HepG2 (cell line): ENCODE results near the gene SMPD1. TPM values are rescaled to one million over a fixed set of nuclear protein-coding genes. Genes with fewer than 3 reads are reported as not detected.
A peak's percentile ranks its signal among the peaks of the same experiment; 100 is the strongest.

Experiments used
- CBFB ChIP-seq: sonication (generic); formaldehyde crosslinking; IDR thresholded peaks from 2 replicates; pipeline ENCODE4 v1.4.0; 2020; ENCODE audit warnings: missing genetic modification reagents
- FOXA3 ChIP-seq: IDR thresholded peaks from 2 replicates; pipeline ENCODE4 v1.6.1; 2016; ENCODE audit warnings: missing genetic modification reagents, missing compliant biosample characterization
- GATAD2A ChIP-seq: IDR thresholded peaks from 2 replicates; pipeline ENCODE4 v1.6.1; 2016
- HOXA5 ChIP-seq: sonication (generic); formaldehyde crosslinking; IDR thresholded peaks from 2 replicates; pipeline ENCODE4 v1.4.0; 2020; ENCODE audit warnings: missing genetic modification reagents
- JARID2 ChIP-seq: sonication (generic); formaldehyde crosslinking; IDR thresholded peaks from 2 replicates; pipeline ENCODE4 v1.8.1; 2023; ENCODE audit warnings: missing genetic modification reagents, inconsistent platforms; ENCODE audit not compliant: insufficient replicate concordance
- MAFK ChIP-seq, 2 experiments: IDR thresholded peaks in 1 of 2; conservative IDR thresholded peaks in 1 of 2; 2 replicates each; pipeline ENCODE4 v1.6.1; 2011; ENCODE audit warnings: improper control_type of control experiment in 2 of 2, low read length in 2 of 2
- MIER3 ChIP-seq: IDR thresholded peaks from 2 replicates; pipeline ENCODE4 v1.6.1; 2016; ENCODE audit warnings: missing compliant biosample characterization, borderline replicate concordance
- MYNN ChIP-seq: sonication (generic); formaldehyde crosslinking; IDR thresholded peaks from 2 replicates; pipeline ENCODE4 v1.4.0; 2020; ENCODE audit warnings: mild to moderate bottlenecking, low read depth, missing genetic modification reagents
- PHF21A ChIP-seq: sonication (generic); formaldehyde crosslinking; IDR thresholded peaks from 2 replicates; pipeline ENCODE4 v1.5.0; 2020; ENCODE audit warnings: mild to moderate bottlenecking, missing genetic modification reagents
- POGZ ChIP-seq: sonication (generic); formaldehyde crosslinking; IDR thresholded peaks from 2 replicates; pipeline ENCODE4 v1.4.0; 2020; ENCODE audit warnings: mild to moderate bottlenecking, missing genetic modification reagents
- REL ChIP-seq: sonication (generic); formaldehyde crosslinking; conservative IDR thresholded peaks from 2 replicates; pipeline ENCODE4 v1.8.0; 2022; ENCODE audit warnings: mild to moderate bottlenecking, missing genetic modification reagents, moderate library complexity
- TBX3 ChIP-seq: fragments of 450-650 bp; IDR thresholded peaks from 2 replicates; pipeline ENCODE4 v1.6.1; 2017; ENCODE audit warnings: antibody characterized with exemption, mild to moderate bottlenecking, inconsistent platforms, borderline replicate concordance
- ZEB1 ChIP-seq: IDR thresholded peaks from 2 replicates; pipeline ENCODE4 v1.6.1; 2012; ENCODE audit warnings: mild to moderate bottlenecking, low read depth, inconsistent platforms; ENCODE audit not compliant: insufficient replicate concordance
- ZFAT ChIP-seq: sonication (generic); formaldehyde crosslinking; conservative IDR thresholded peaks from 2 replicates; pipeline ENCODE4 v1.8.1; 2023; ENCODE audit warnings: missing genetic modification reagents, inconsistent platforms
- ZFP1 ChIP-seq: IDR thresholded peaks from 2 replicates; pipeline ENCODE4 v1.6.1; 2016
- ZFP41 ChIP-seq: sonication (generic); formaldehyde crosslinking; IDR thresholded peaks from 2 replicates; pipeline ENCODE4 v1.4.0; 2020; ENCODE audit warnings: mild to moderate bottlenecking, missing genetic modification reagents, borderline replicate concordance
- ZGPAT ChIP-seq: IDR thresholded peaks from 2 replicates; pipeline ENCODE4 v1.6.1; 2016; ENCODE audit warnings: mild to moderate bottlenecking
- ZNF331 ChIP-seq: sonication (generic); formaldehyde crosslinking; IDR thresholded peaks from 2 replicates; pipeline ENCODE4 v1.4.0; 2020; ENCODE audit warnings: missing genetic modification reagents
- ZNF552 ChIP-seq: sonication (generic); formaldehyde crosslinking; IDR thresholded peaks from 2 replicates; pipeline ENCODE4 v1.9.0; 2022; ENCODE audit warnings: missing genetic modification reagents, mild to moderate bottlenecking, borderline replicate concordance
- polyA plus RNA-seq, 8 experiments: library from polyadenylated mRNA; depleted of rRNA in 3 of 8; stranded (reverse) in 7 of 8; unstranded in 1 of 8; fragments of >200 nt; fragmentation: Illumina TruSeq in 4 of 8; extraction: Trizol in 4 of 8; gene quantifications; 2 replicates each; pipeline versions ENCODE4 v1.2.1 to v1.2.3, GENCODE V29; 2011 to 2016; ENCODE audit warnings: low read depth in 4 of 8, missing spikeins in 1 of 8, mixed read lengths in 1 of 8; ENCODE audit not compliant: insufficient read depth in 1 of 8
- total RNA-seq, 5 experiments: library from RNA; depleted of rRNA; stranded (reverse); fragments of >200 nt; fragmentation: Illumina TruSeq; extraction: Trizol; gene quantifications; 2 replicates each; pipeline ENCODE4 v1.2.3, GENCODE V29; 2016; ENCODE audit warnings: low read depth in 1 of 5
- TF ChIP-seq, protein P1 (sequence below): sonication (generic); formaldehyde crosslinking; IDR thresholded peaks from 2 replicates; pipeline ENCODE4 v1.9.0; 2022; ENCODE audit warnings: low read depth, missing genetic modification reagents
- TF ChIP-seq, protein P2 (sequence below): sonication (generic); formaldehyde crosslinking; IDR thresholded peaks from 2 replicates; pipeline ENCODE4 v1.5.0; 2020; ENCODE audit warnings: mild to moderate bottlenecking, missing genetic modification reagents, moderate library complexity
- TF ChIP-seq, protein P3 (sequence below): sonication (generic); formaldehyde crosslinking; IDR thresholded peaks from 2 replicates; pipeline ENCODE4 v1.8.0; 2022; ENCODE audit warnings: mild to moderate bottlenecking, missing genetic modification reagents, moderate library complexity
- TF ChIP-seq, protein P4 (sequence below): sonication (generic); formaldehyde crosslinking; IDR thresholded peaks from 2 replicates; pipeline ENCODE4 v1.4.0; 2020; ENCODE audit warnings: missing genetic modification reagents, mild to moderate bottlenecking, borderline replicate concordance

Gene SMPD1
- total and polyA plus RNA-seq, 2 of the 13 experiments (the other 11 are each of a cell fraction or from before 2014, with no cell fraction given), result 6.3 to 8.4 TPM

- TF ChIP-seq HOXA5 (peak; percentile 50; the same call in 1 of the 2 replicates), TBX3 (0 out of 2 replicates have a peak, but pooled peaks have one; percentile 14), MAFK (conservative IDR thresholded peaks at IDR 0.05 in 1 of 2, IDR thresholded peaks at IDR 0.05 in 1 of 2; ENCODE audit: low read length in 2 of 2) (no peak), MIER3 (CRISPR knock-in tag) (0 out of 2 replicates have a peak, but pooled peaks have one; percentile 28), ZFAT (CRISPR knock-in tag) (no peak), ZFP1 (no peak), FOXA3 (CRISPR knock-in tag) (peak; percentile 87), CBFB (CRISPR knock-in tag) (0 out of 2 replicates have a peak, but pooled peaks have one; percentile 26), POGZ (CRISPR knock-in tag) (no peak), ZNF331 (CRISPR knock-in tag) (peak; percentile 57; the same call in 1 of the 2 replicates), JARID2 (CRISPR knock-in tag) (no peak), ZGPAT (CRISPR knock-in tag) (peak; percentile 69; the same call in 1 of the 2 replicates), ZFP41 (CRISPR knock-in tag) (no peak), GATAD2A (CRISPR knock-in tag) (peak; percentile 90), ZEB1 (no peak), MYNN (CRISPR knock-in tag) (no peak), PHF21A (CRISPR knock-in tag) (peak; percentile 74), ZNF552 (CRISPR knock-in tag) (no peak), REL (CRISPR knock-in tag) (no peak)
- TF ChIP-seq, protein P1, sequence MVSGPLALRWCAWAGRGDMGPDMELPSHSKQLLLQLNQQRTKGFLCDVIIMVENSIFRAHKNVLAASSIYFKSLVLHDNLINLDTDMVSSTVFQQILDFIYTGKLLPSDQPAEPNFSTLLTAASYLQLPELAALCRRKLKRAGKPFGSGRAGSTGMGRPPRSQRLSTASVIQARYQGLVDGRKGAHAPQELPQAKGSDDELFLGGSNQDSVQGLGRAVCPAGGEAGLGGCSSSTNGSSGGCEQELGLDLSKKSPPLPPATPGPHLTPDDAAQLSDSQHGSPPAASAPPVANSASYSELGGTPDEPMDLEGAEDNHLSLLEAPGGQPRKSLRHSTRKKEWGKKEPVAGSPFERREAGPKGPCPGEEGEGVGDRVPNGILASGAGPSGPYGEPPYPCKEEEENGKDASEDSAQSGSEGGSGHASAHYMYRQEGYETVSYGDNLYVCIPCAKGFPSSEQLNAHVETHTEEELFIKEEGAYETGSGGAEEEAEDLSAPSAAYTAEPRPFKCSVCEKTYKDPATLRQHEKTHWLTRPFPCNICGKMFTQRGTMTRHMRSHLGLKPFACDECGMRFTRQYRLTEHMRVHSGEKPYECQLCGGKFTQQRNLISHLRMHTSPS (CRISPR knock-in tag), result 0 out of 2 replicates have a peak, but pooled peaks have one; percentile 54
- TF ChIP-seq, protein P2, sequence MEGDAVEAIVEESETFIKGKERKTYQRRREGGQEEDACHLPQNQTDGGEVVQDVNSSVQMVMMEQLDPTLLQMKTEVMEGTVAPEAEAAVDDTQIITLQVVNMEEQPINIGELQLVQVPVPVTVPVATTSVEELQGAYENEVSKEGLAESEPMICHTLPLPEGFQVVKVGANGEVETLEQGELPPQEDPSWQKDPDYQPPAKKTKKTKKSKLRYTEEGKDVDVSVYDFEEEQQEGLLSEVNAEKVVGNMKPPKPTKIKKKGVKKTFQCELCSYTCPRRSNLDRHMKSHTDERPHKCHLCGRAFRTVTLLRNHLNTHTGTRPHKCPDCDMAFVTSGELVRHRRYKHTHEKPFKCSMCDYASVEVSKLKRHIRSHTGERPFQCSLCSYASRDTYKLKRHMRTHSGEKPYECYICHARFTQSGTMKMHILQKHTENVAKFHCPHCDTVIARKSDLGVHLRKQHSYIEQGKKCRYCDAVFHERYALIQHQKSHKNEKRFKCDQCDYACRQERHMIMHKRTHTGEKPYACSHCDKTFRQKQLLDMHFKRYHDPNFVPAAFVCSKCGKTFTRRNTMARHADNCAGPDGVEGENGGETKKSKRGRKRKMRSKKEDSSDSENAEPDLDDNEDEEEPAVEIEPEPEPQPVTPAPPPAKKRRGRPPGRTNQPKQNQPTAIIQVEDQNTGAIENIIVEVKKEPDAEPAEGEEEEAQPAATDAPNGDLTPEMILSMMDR (CRISPR knock-in tag), result peak; percentile 1; the same call in 1 of the 2 replicates
- TF ChIP-seq, protein P3, sequence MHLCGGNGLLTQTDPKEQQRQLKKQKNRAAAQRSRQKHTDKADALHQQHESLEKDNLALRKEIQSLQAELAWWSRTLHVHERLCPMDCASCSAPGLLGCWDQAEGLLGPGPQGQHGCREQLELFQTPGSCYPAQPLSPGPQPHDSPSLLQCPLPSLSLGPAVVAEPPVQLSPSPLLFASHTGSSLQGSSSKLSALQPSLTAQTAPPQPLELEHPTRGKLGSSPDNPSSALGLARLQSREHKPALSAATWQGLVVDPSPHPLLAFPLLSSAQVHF (CRISPR knock-in tag), result no peak
- TF ChIP-seq, protein P4, sequence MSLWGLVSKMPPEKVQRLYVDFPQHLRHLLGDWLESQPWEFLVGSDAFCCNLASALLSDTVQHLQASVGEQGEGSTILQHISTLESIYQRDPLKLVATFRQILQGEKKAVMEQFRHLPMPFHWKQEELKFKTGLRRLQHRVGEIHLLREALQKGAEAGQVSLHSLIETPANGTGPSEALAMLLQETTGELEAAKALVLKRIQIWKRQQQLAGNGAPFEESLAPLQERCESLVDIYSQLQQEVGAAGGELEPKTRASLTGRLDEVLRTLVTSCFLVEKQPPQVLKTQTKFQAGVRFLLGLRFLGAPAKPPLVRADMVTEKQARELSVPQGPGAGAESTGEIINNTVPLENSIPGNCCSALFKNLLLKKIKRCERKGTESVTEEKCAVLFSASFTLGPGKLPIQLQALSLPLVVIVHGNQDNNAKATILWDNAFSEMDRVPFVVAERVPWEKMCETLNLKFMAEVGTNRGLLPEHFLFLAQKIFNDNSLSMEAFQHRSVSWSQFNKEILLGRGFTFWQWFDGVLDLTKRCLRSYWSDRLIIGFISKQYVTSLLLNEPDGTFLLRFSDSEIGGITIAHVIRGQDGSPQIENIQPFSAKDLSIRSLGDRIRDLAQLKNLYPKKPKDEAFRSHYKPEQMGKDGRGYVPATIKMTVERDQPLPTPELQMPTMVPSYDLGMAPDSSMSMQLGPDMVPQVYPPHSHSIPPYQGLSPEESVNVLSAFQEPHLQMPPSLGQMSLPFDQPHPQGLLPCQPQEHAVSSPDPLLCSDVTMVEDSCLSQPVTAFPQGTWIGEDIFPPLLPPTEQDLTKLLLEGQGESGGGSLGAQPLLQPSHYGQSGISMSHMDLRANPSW (CRISPR knock-in tag), result no peak
Observed at GRCh38 chr11:6440906-6441358, 50.7 kb downstream of the SMPD1 start, which contains the start of gene HPX (continued).
